HG02885 (cell line): ENCODE data around the gene KLHDC9.
A peak's percentile ranks its signal among the peaks of the same experiment; 100 is the strongest.

Source experiments
- ATAC-seq: cut with Tn5 transposase; IDR thresholded peaks from one replicate; pipeline ENCODE4 v1.9.1; 2021; ENCODE audit warnings: mild to moderate bottlenecking; ENCODE audit not compliant: unreplicated experiment, poor library complexity

The KLHDC9 gene

DNA sequence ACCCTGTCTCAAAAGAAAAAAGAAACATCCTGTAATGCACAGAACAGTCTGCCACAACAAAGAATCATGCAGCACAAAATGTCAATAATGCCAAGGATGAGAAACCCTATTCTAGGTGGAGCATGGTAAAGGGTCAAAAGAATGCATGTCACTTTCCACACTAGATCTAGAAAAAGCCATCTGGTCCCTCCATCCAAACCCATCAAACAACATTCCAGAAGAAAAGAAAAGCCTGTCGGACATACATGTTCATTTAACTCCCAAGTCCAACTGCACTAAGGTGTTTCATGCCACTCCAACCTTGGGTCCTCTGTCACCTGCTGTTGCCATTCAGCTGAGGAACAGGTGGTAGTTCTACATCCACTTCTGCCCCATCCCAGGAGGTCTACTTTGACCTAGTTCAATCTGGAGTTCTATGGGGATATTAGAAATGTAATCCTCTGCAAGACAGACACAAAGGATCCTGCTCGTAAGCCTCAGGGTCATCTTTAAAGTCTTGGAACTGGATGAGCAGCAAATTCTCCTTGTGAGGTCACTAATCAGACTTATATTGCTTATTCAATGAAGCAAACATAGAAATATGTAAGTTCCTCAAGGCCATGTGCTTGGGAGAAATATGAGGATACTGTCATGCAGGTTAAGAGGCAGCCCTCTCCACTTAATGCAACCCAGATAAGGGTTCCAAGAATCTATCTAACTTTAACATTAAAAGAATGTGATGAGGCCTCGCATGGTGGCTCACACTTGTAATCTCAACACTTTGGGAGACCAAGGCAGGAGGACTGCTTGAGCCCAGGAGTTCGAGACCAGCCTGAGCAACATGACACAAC is 30.6 kb downstream of the KLHDC9 start:
- no peak for ATAC-seq

DNA sequence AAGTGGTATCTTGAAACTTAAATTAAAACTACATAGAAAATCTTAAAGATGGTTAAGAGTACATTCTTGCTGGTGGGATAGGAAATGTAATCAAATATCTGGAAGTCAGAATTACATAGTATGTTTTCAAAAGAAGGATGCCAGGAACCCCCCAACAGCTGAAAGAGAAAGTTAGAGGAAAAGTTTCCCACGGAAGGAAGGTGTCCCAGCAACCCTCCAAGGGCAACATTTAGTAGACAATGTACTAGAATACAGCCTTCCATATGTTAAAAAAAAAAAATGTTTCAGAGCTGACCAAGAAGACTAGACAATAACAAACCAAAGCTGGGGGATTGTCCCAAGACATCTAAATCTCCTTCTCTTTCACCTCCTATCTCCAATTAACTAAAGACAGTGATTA is 32.1 kb downstream of the KLHDC9 start:
- no peak for ATAC-seq

DNA sequence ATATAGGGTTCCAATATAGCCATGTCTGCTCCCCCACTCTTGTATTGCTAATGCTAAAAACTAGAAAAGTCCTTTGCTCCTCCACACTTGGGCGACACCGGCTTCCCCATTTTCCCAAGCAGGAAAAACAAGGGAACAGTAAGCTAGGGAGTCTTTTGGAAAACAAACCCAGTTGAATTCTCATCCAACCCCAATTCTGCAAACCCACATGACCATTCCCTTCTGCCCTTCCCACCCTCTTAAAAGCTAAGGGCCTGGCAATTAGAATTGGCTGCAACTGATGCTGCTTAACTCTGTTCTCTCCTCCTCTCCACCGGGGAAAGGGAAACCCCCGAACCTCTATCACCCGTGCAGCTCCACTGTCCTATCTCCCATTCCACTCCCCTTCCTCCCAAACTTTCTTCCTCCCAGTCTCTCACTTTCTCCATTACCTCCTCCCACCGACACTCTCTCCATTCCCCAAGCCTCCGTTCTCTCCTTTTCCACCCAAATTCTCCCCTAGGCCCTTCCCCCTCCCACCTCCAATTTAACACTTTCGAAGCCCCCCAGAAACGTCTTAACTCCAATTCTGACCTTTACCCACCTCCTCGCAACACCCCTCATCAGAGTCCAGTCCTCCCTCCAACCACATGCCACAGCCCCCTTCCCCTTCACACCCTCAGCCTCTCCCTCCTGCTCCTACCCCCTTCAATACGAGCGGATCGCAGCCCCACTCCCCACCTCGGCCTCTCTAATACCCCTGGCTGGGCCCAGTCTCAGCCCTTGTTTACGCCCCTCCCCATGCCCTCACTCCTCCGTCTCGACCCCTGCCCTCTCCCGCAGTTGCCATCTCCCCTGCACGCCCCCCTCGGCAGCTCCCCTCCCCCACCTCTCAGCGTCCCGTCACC is 33.6 kb downstream of the KLHDC9 start:
- ATAC-seq: no peak

DNA sequence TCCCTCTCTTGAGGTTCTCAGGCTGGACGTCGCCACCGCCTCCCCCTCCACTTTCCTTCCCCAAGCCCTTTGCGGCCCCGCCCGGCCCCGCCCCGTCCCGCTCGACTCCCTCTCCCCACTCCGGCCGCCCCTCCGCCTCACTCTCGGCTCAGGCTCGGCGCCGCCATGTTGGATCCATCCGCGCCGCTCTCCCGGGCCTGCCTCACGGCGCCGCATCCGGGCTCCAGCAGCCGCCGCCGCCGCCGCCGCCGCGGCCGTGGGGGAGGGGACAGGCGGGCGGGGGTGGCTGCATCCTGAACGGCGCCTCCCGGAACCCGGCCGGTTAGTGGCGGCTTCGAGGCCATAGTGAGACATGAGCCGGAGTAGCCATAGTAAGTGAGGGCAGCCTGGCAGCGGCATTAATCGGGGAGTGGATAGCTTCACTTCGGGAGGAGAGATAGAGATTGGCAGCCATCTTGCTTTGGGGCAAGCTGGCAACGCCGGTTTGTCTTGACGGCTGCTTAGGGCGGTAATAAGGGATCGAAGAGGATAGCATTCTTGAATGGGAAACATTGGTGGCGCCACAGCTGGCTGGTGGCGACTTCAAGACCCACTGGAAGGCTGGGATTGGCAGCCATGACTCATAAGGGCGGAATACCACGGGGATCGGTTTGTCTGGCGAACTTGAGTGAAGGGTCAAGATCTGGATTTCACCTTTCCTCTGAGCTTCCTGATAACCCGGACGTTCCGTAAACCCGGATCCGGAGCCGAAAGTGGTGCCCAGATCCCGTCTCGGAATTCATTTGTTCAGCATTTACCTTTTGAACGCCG is 34.5 kb downstream of the KLHDC9 start, which contains the start of gene DEDD:
Gene DEDD, minus strand, starts transcription at position 258 of the 810 bp plus-strand sequence. CDS start 8,205 bp downstream, outside the sequence.
- ATAC-seq: peak; percentile 94

DNA sequence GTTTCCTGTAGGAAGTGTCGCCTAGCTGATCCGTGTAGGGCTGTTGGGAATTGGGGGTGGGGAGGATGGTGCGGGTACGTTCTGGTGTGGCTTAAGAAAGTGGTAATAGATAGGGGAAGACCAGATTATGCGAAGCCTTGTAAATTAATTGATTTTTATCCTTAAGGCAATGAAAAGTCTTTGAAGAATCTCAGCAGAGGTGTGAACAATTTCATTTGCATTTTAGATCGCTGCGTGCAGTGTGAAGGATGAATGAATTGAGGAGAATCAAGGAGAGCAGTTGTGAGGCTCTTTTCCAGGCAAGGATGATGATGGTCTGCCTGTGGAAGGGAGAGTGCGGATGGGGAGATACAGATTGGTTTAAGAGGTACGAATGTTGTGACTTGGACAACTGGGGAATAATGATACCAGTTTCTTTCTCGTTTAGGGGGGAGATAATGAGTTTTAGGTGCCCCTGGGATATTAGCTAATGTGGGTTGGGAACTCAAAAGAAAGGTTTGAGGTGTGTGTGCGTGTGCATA is 35.1 kb downstream of the KLHDC9 start:
- ATAC-seq: no peak

DNA sequence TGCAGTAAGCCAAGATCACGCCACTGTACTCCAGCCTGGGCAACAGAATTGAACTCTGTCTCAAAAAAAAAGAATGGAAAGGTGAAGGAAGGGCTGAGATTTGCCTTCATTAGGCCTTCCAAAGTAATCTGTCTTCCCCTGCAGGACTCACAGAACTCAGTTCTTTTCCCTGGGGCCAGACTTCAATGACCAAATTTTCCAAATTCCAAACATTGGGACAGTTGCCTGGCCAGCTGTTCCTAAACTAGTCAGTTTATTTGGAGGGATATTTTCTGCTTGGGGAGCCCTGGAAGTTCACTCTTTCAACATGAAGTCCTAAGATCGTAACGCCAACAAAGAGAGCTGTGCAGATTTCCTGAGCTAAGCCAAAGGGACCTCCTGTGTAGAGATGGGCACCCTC is 39.7 kb downstream of the KLHDC9 start:
- ATAC-seq: no peak

DNA sequence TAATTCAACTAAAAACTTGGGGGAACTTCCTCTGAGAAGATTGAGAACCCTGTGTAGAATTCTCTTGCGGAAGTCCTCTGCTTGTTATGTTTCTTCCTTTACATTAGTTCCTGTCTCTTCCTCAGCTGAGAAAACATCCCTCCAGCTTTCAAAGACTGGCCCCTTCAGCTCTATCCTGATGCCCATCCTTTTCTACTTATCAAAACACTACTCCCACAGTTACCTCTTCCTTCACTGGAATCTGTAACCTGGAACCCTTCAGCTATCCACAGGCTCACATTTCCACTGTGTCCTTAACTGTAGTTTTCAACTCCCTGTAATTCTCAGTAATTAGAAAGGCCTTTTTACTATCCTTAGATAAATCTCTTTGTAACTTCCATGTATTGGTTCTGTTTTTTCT is 40.3 kb downstream of the KLHDC9 start:
- no peak for ATAC-seq

DNA sequence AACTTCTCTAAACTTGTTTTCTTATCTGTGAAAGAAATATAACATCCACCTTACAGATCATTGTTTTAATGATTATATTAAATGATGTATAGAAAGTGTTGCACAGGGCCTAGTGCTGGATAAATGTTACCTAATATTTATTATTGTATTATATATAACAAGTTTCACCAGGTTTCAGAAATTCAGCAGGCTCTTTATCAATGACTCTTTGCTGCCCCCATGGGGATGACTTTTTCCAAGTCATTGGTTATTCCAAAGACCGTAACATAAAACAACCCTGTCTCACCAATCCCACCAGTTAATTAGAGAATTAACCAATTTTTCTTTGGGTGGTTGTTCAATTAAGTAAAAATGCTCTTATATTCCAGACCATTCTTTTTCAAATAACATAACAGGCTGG is 41.6 kb downstream of the KLHDC9 start:
- no peak for ATAC-seq

DNA sequence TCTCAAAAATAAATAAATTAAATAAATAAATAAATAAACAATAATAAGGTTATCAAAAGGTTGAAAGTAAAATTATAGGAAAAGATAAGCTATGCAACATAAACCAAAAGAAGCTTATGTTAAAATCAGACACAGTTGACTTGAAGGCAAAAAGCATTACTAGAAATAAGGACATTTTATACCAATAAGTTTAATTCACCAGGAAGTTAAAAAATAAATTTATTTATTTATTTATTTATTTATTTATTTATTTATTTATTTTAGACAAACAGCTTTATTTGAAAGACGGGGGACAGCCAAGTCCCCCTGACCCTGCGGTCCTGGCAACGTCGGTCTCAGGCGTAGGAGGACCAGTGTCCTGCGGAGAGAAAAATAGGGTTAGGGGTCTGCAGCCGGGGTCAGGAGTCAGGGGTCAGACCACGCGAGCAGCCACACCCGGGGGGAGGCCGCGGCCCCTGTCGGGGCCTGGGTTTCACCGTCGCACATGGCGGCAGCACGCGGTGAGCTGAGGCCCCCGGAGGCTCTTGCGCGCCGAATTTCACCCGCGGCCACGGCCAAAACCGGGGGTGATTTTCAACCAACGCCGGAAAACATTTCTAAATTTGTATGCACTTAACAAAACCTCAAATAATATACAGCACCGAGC is 42.7 kb downstream of the KLHDC9 start:
- ATAC-seq: no peak

DNA sequence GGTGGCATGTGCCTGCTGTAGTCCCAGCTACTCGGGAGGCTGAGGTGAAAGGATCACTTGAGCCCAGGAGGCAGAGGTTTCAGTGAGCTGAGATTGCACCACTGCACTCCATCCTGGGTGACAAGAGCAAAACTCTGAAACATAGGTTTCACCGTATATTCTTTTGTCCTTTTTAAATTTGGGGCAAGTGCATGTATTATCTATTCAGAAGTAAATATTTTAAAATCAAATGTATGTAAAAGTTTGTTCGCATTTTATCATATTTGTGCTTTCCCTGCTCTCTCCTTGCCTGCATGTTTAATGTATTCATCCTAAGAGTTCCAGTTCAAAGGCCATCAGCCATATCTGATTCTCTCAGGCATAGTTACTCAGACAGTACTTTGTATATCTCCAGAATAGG is 47.7 kb downstream of the KLHDC9 start:
- no peak for ATAC-seq
